ENCODE data around the gene S100A14. TPM values are rescaled to one million over a fixed set of nuclear protein-coding genes. Genes with fewer than 3 reads are reported as not detected.

S100A14 gene
- total and polyA plus RNA-seq, 2 of the 4 experiments (the other 2 are of a cell fraction): 0.10 TPM; not detected in 1

GRCh38 chr1:153658400-153659174, 42.5 kb upstream of the S100A14 start, which contains the start of gene SNAPIN:
SNAPIN (plus strand) TSS chr1:153658703; CDS start chr1:153658744, 41 bp downstream.
- Histone ChIP-seq H3K14ac (replicated peaks; ENCODE audit: low read depth, low read length) (peak within 1 kb of the TSS; percentile 77), H4K5ac (ENCODE audit: low read depth, low read length) (peak within 1 kb of the TSS; percentile 92), H3K4me2 (ENCODE audit: low read depth, low read length) (peak within 1 kb of the TSS; percentile 83), H3K9me3 (ENCODE audit: control insufficient read depth, insufficient read depth, low read length) (no peaks in the 10 kb centered on the region), H4K8ac (ENCODE audit: low read depth in 2 of 2, low read length in 2 of 2) (peak within 1 kb of the TSS; percentile 79 to 94), H2AK5ac (ENCODE audit: low read depth, low read length) (peak within 1 kb of the TSS; percentile 75; the same call in 1 of the 2 replicates), H3K56ac (ENCODE audit: extremely low read depth, insufficient read depth, low read length) (peak within 1 kb of the TSS; percentile 56), H3K9ac (ENCODE audit: low read depth, low read length) (peak within 1 kb of the TSS; percentile 85), H3K4me1 (ENCODE audit: control insufficient read depth, insufficient read depth, low read length) (peaks cover 1% of the 10 kb centered on the region), H3K4ac (ENCODE audit: low read depth, low read length) (peak within 1 kb of the TSS; percentile 74), H4K91ac (ENCODE audit: insufficient read depth, low read depth, low read length) (peak within 1 kb of the TSS; percentile 63; the same call in 1 of the 2 replicates), H2BK20ac (ENCODE audit: low read depth, low read length) (no peak within 1 kb of the TSS), H3K23ac (ENCODE audit: low read depth, low read length) (peak within 1 kb of the TSS; percentile 41), H3K27me3 (ENCODE audit: control insufficient read depth, insufficient read depth, low read length) (no peaks in the 10 kb centered on the region), H3K79me1 (ENCODE audit: low read depth in 1 of 2, low read length in 2 of 2) (peaks cover 14 to 24% of the 10 kb centered on the region in 2 experiments; a peak in 3 of 4 replicates), H4K20me1 (ENCODE audit: insufficient read depth, low read length) (no peaks in the 10 kb centered on the region), H2BK120ac (ENCODE audit: low read depth, low read length) (peak within 1 kb of the TSS; percentile 73), H3K27ac (ENCODE audit: insufficient read depth, low read length) (peak within 1 kb of the TSS; percentile 92), H3K4me3 (ENCODE audit: insufficient read depth, low read depth, low read length) (peak within 1 kb of the TSS; percentile 94), H3K9me1 (ENCODE audit: insufficient read depth, low read length) (no peaks in the 10 kb centered on the region; the same call in 1 of the 2 replicates), H2BK5ac (ENCODE audit: low read depth, low read length, poor library complexity, severe bottlenecking) (peak within 1 kb of the TSS; percentile 89), H3K18ac (ENCODE audit: low read depth, low read length) (no peak within 1 kb of the TSS), H2BK15ac (ENCODE audit: low read depth, low read length) (no peak within 1 kb of the TSS), H2AK9ac (replicated peaks; ENCODE audit: low read depth, low read length, poor library complexity) (peak within 1 kb of the TSS; percentile 50), H2AFZ (replicated peaks; ENCODE audit: low read length, poor library complexity) (peak within 1 kb of the TSS; percentile 96), H3K36me3 (ENCODE audit: control insufficient read depth, insufficient read depth, low read length) (peaks cover 25% of the 10 kb centered on the region)
- TSS peak; percentile 64 for BruUV-seq (replicated peaks)
- ATAC-seq (ENCODE audit: low read depth) (peak; percentile 99), DNase-seq (peak; percentile 80)
- dilution Hi-C loops (cut with HindIII; ENCODE audit: low sequenced_read_pairs, unreplicated experiment): no loop called here
- in situ Hi-C loops (cut with MboI; ENCODE audit: low sequenced_read_pairs): no loop called here
- ChIA-PET POLR2A (ENCODE audit: unreplicated experiment) (no interaction called here), CTCF (interaction anchor here (0.7 to 1.5 kb wide), 3 partner anchors 25 to 126 kb away, joined by 3 to 4 read pairs (median 3); partner anchors contain the start of gene CHTOP)
- intact Hi-C loops (cut with micrococcal nuclease): loop anchor here (2.0 kb wide), 1 partner anchor 86 kb away; no protein-coding TSS in a partner anchor
- 0% methylated on average over 22 of the region's 53 CpGs; no CpG with 5 or more reads in 1 of the 2 experiments for WGBS, 2 experiments (ENCODE audit: extremely low coverage in 2 of 2, insufficient read length in 1 of 2)
- TF ChIP-seq FOS (IDR thresholded peaks at IDR 0.05; ENCODE audit: low read depth, low read length) (no peak), BHLHE40 (IDR thresholded peaks at IDR 0.05; ENCODE audit: low read depth, low read length) (no peak), CEBPB (IDR thresholded peaks at IDR 0.05; ENCODE audit: low read depth, low read length) (no peak), RCOR1 (IDR thresholded peaks at IDR 0.05; ENCODE audit: insufficient replicate concordance, low read length) (no peak), SMC3 (IDR thresholded peaks at IDR 0.05; ENCODE audit: low read depth, low read length) (no peak), NFE2L2 (IDR thresholded peaks at IDR 0.05; ENCODE audit: low read depth, low read length) (no peak), MXI1 (IDR thresholded peaks at IDR 0.05; ENCODE audit: borderline replicate concordance, low read depth, low read length) (peak; percentile 34; the same call in 1 of the 2 replicates), POLR2A (IDR thresholded peaks at IDR 0.05; ENCODE audit: low read depth, low read length) (peak; percentile 42; the same call in 1 of the 2 replicates), CTCF (conservative IDR thresholded peaks at IDR 0.05; ENCODE audit: low read depth, low read length) (peak; percentile 28; the same call in 1 of the 2 replicates), RAD21 (IDR thresholded peaks at IDR 0.05; ENCODE audit: low read length) (no peak), MAFK (IDR thresholded peaks at IDR 0.05; ENCODE audit: low read depth, low read length) (no peak), RFX5 (IDR thresholded peaks at IDR 0.05; ENCODE audit: low read depth, low read length) (no peak), ELK1 (IDR thresholded peaks at IDR 0.05; ENCODE audit: borderline replicate concordance, low read depth, low read length) (no peak), USF2 (IDR thresholded peaks at IDR 0.05; ENCODE audit: low read depth, low read length) (no peak)
